ENCODE data around the gene SLAMF8. TPM values are rescaled to one million over a fixed set of nuclear protein-coding genes. Genes with fewer than 3 reads are reported as not detected.

SLAMF8 gene
- total RNA-seq, 1 experiment from 2014 or later = not detected

DNA sequence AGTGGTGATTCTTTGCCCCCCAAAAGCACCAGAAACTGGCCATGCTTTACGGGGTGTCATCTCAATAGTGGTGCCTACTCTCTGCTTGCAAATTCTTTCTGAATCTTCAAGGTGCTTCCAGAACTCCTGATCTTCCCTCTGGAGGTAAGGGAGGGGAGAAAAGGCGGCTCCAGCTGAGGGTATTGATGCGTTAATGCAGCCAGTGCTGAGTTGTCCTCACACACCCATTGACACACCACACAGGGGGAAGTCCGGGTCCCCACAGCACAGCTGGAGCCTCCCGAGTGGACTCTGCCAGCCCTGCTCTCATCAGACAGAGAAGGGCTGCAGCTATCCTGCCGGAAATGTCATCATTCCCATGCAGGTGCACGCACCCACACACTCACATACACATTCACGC lies 34.5 kb downstream of the SLAMF8 start:
- no peak overlapping the region for H3T11ph ChIP-seq (ENCODE audit: low read length)

More for the DNA sequence above, 34.5 kb downstream of the SLAMF8 start:
- no CpG with 5 or more reads among the region's 8 CpGs for WGBS (ENCODE audit: extremely low coverage, insufficient read length, low lambda C conversion rate)
- TF ChIP-seq, protein P1, sequence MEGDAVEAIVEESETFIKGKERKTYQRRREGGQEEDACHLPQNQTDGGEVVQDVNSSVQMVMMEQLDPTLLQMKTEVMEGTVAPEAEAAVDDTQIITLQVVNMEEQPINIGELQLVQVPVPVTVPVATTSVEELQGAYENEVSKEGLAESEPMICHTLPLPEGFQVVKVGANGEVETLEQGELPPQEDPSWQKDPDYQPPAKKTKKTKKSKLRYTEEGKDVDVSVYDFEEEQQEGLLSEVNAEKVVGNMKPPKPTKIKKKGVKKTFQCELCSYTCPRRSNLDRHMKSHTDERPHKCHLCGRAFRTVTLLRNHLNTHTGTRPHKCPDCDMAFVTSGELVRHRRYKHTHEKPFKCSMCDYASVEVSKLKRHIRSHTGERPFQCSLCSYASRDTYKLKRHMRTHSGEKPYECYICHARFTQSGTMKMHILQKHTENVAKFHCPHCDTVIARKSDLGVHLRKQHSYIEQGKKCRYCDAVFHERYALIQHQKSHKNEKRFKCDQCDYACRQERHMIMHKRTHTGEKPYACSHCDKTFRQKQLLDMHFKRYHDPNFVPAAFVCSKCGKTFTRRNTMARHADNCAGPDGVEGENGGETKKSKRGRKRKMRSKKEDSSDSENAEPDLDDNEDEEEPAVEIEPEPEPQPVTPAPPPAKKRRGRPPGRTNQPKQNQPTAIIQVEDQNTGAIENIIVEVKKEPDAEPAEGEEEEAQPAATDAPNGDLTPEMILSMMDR (conservative IDR thresholded peaks at IDR 0.05) = no peak
- Mint-ChIP-seq H3K27me3 (ENCODE audit: low read depth) (peaks cover 38% of the 10 kb centered on the region), H3K4me3 (no peak overlapping the region), H3K9me3 (no peaks in the 10 kb centered on the region), H3K4me1 (peaks cover 15 to 19% of the 10 kb centered on the region in 2 experiments), H3K27ac (no peak overlapping the region), H3K36me3 (ENCODE audit: insufficient read depth in 1 of 3, low read depth in 3 of 3) (no peaks in the 10 kb centered on the region)
- Histone ChIP-seq H2BK5ac (ENCODE audit: insufficient read length, low read length) (no peak overlapping the region), H2BK120ac (ENCODE audit: low read depth, low read length, poor library complexity, severe bottlenecking) (no peak overlapping the region), H4K20me1 (ENCODE audit: control insufficient read depth, insufficient read depth, insufficient read length) (peaks cover 2% of the 10 kb centered on the region), H3K56ac (ENCODE audit: insufficient read length, low read depth, low read length) (no peak overlapping the region), H3K18ac (ENCODE audit: insufficient read length, low read depth, low read length) (no peak overlapping the region), H3K4ac (ENCODE audit: low read depth, low read length) (no peak overlapping the region), H2AFZ (ENCODE audit: low read length) (no peak overlapping the region), H3K27me3 (ENCODE audit: insufficient read depth, low read length) (no peaks in the 10 kb centered on the region), H3K9ac (ENCODE audit: extremely low read depth, insufficient read length, low read length) (no peak overlapping the region), H3K23ac (ENCODE audit: insufficient read length, low read depth, low read length) (no peak overlapping the region), H2AK5ac (ENCODE audit: insufficient read length, low read length) (no peak overlapping the region), H3K79me1 (ENCODE audit: insufficient read depth, low read depth, low read length, poor library complexity, severe bottlenecking) (no peaks in the 10 kb centered on the region), H3K4me2 (ENCODE audit: insufficient read depth, insufficient read length, low read length) (no peak overlapping the region), H3K27ac (ENCODE audit: insufficient read length, low read depth, low read length) (no peak overlapping the region), H4K5ac (ENCODE audit: insufficient read length, low read depth, low read length) (no peak overlapping the region), H2BK12ac (ENCODE audit: insufficient read length, low read depth, low read length) (no peak overlapping the region), H3K4me1 (ENCODE audit: insufficient read depth, low read length) (no peaks in the 10 kb centered on the region), H4K91ac (ENCODE audit: insufficient read length, low read depth, low read length) (no peak overlapping the region), H3K14ac (ENCODE audit: insufficient read depth, low read length) (no peak overlapping the region), H2BK20ac (ENCODE audit: low read depth, low read length, poor library complexity, severe bottlenecking) (no peak overlapping the region), H3K79me2 (ENCODE audit: insufficient read depth, low read length) (no peaks in the 10 kb centered on the region), H4K8ac (replicated peaks; ENCODE audit: insufficient read length, low read depth, low read length) (no peak overlapping the region), H3K9me3 (ENCODE audit: control insufficient read depth, low read depth, low read length) (no peaks in the 10 kb centered on the region), H3K23me2 (ENCODE audit: insufficient read length, low read depth, low read length, poor library complexity, severe bottlenecking) (no peaks in the 10 kb centered on the region), H2BK15ac (ENCODE audit: low read depth, low read length) (no peak overlapping the region)
- no peak for DNase-seq
